ENCODE measurements around the gene GABRB3.

The GABRB3 gene

DNA sequence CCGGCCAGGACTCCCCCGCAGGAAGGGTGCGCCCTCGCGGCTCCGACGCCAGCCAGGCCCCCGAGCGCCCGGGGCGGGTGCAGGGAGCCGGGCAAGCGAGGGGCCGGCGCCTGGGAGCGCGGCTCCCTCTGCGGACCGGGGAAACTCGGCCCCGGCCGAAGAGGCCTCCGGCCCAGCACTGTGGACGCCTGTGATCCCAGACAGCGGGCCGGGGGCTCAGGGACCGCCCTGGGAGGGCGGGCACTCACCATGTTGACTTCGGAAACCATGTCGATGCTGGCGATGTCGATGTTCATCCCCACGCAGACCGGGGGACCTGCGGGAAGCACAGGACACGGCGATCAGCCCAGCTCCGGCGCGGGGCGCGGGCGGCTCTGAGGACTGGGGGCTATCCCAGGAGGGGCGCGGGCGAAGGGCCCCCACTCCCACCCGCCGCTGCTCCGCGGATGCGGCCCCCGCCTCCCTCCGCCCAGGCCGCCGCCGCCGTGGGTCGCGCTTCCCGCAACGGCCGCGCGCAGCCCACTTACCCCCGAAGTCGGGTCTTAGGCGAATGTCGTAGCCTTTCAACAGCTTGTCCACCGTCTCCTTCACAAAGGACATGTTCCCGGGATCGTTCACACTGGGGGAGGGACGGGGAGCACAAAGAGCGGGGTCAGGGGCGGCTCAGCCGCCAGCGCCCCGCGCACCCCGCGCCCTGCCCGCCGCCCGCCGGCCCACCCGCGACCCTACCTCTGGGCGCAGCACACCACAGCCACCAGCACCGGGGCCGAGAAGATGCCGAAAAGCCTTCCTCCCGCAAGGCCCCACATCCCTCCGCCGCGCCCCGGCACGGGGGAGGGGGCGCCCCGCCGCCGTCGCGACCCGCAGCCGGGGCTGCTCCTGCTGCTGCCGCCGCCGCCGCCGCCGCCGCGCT is at the start of gene GABRB3:
GABRB3 (minus strand) TSS at position 913 of the 913 bp plus-strand sequence.
- peak; percentile 35 for DNase-seq (ENCODE audit: low spot score)
- TF ChIP-seq CTCF (IDR thresholded peaks at IDR 0.05; ENCODE audit: extremely low read depth, insufficient read depth, missing control alignments) = no peak
- in situ Hi-C loops (cut with MboI; ENCODE audit: low pct_unique_long_range_greater_than_20kb, low sequenced_read_pairs, unreplicated experiment) = no loop called here

DNA sequence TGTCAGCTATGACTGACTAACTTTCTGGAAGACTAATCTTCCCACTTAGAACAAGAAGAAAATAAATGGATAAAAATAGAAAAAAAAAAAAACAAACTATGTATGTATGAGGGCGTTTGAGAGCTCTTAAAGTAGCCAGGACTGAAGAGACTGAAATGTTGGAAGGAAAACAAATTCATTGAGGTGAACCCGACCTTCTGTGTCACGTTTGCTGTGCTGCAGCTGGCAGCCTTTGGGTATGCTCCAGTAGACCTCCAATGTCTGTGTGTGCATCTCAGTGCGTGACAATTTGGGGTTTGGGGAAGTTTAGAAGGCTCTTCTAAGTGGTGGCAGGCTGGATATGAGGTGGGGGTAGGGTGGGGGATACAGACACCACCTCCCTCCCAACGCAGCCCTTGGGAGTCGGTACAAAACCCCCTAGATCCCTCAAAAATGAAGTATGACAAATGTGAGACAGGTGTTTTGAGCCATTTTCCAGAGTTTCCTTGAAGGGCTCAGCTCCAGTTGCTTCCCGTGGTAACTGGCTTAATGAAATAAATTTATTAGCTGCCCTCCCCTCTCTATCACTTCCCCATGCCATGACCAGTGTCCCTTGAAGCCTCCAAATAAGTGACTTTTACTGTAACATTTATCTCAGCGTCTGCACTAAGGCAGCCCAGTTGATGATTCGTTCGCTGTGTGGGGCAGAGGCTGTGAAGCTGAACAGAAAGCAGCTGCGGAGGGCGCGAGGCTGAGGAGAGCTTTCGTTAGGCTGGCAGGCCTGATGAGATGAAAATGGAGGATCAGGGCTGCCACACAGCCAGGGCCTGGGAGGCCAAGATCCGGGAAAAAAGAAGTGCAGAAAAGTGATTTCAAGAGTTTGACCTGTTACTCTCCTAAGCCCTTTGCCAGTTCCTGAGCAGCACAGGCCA is 34.9 kb upstream of the GABRB3 start:
- no peak for TF ChIP-seq CTCF (IDR thresholded peaks at IDR 0.05; ENCODE audit: extremely low read depth, insufficient read depth, missing control alignments)
- in situ Hi-C loops (cut with MboI; ENCODE audit: low pct_unique_long_range_greater_than_20kb, low sequenced_read_pairs, unreplicated experiment) = no loop called here
- no peak for DNase-seq (ENCODE audit: low spot score)

DNA sequence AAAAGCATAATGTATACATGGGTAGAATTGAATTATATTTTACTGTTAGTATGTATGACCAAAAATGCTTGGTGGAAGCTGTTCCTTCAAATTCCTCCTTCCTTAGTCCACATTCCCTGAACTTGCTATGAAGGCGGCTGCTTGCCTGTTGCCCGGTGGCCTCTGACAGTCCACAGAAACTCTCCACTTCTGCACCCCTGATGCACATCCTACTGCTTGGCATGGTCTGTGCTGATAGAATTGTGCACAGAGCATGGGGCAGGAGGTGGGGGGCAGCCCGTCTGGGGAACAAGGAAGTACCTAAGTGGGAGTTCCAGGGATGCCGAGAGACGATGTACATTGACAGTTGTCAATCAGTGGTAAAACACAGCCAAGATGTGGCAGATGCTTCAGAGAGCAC is 33.7 kb upstream of the GABRB3 start:
- in situ Hi-C loops (cut with MboI; ENCODE audit: low pct_unique_long_range_greater_than_20kb, low sequenced_read_pairs, unreplicated experiment) = no loop called here
- no peak for TF ChIP-seq CTCF (IDR thresholded peaks at IDR 0.05; ENCODE audit: extremely low read depth, insufficient read depth, missing control alignments)
- no peak for DNase-seq (ENCODE audit: low spot score)

DNA sequence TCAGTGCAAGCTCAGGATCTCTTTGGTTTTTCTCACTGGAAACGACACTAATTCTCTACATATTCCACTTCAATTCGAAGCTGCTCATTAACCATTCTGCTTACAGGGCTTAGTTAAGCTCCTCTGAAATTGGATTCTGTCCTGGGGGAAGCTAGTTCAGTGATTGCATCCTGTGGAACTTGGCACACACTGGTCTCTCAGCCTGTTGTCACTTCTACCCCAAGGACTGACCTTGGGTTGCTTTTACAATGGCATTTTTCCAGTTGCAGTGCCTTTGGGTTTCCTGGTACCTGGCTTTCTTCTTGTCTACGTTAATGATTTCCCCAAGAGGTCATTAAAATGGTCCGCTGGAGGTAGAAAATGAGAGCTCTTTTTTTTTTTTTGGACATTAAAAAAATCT is 33.3 kb upstream of the GABRB3 start:
- no peak for TF ChIP-seq CTCF (IDR thresholded peaks at IDR 0.05; ENCODE audit: extremely low read depth, insufficient read depth, missing control alignments)
- in situ Hi-C loops (cut with MboI; ENCODE audit: low pct_unique_long_range_greater_than_20kb, low sequenced_read_pairs, unreplicated experiment) = no loop called here
- no peak for DNase-seq (ENCODE audit: low spot score)

GRCh38 chr15:26805470-26805869 is 32.6 kb upstream of the GABRB3 start:
- no peak for TF ChIP-seq CTCF (IDR thresholded peaks at IDR 0.05; ENCODE audit: extremely low read depth, insufficient read depth, missing control alignments)
- in situ Hi-C loops (cut with MboI; ENCODE audit: low pct_unique_long_range_greater_than_20kb, low sequenced_read_pairs, unreplicated experiment) = no loop called here
- no peak for DNase-seq (ENCODE audit: low spot score)

- in situ Hi-C loops (cut with MboI; ENCODE audit: low pct_unique_long_range_greater_than_20kb, low sequenced_read_pairs, unreplicated experiment) = no loop called here
- TF ChIP-seq CTCF (IDR thresholded peaks at IDR 0.05; ENCODE audit: extremely low read depth, insufficient read depth, missing control alignments) = no peak
- no peak for DNase-seq (ENCODE audit: low spot score)
Observed at GRCh38 chr15:26804063-26804804, 31.4 kb upstream of the GABRB3 start.
